Endodermal cell (in vitro differentiated cells): ENCODE measurements around the gene HMGCS2. TPM values are rescaled to one million over a fixed set of nuclear protein-coding genes. Genes with fewer than 3 reads are reported as not detected.

Source experiments
- DNase-seq: peaks from one replicate; pipeline ENCODE4 v3.0.0-alpha.2; 2017
- H3K27ac ChIP-seq: 2 replicates; pipeline ENCODE4 v1.5.1; 2013; ENCODE audit warnings: mild to moderate bottlenecking, low read depth, low read length, moderate library complexity
- H3K27me3 ChIP-seq: 2 replicates; pipeline ENCODE4 v1.6.1; 2013; ENCODE audit warnings: mild to moderate bottlenecking, low read length, moderate library complexity; ENCODE audit not compliant: insufficient read depth, control insufficient read depth, poor library complexity, severe bottlenecking
- H3K36me3 ChIP-seq: 2 replicates; pipeline ENCODE4 v1.7.0; 2013; ENCODE audit warnings: mild to moderate bottlenecking, low read length, moderate library complexity; ENCODE audit not compliant: control insufficient read depth, insufficient read depth
- H3K4me1 ChIP-seq: one replicate; pipeline ENCODE4 v1.7.0; 2013; ENCODE audit warnings: low read length; ENCODE audit not compliant: control insufficient read depth, insufficient read depth
- H3K4me3 ChIP-seq: 2 replicates; pipeline ENCODE4 v1.5.1; 2013; ENCODE audit warnings: mild to moderate bottlenecking, low read length, moderate library complexity
- H3K9ac ChIP-seq: 2 replicates; pipeline ENCODE4 v1.6.1; 2013; ENCODE audit warnings: mild to moderate bottlenecking, low read length, moderate library complexity; ENCODE audit not compliant: poor library complexity, severe bottlenecking; ENCODE audit errors: extremely low read depth
- H3K9me3 ChIP-seq: 2 replicates; pipeline ENCODE4 v1.6.1; 2013; ENCODE audit warnings: mild to moderate bottlenecking, low read length, moderate library complexity; ENCODE audit not compliant: control insufficient read depth
- H3K27ac Mint-ChIP-seq: 2 replicates; pipeline ENCODE4 v1.8.0; 2020; ENCODE audit warnings: mixed read lengths
- H3K27me3 Mint-ChIP-seq: 2 replicates; pipeline ENCODE4 v1.8.0; 2021; ENCODE audit warnings: mild to moderate bottlenecking, mixed read lengths; ENCODE audit not compliant: insufficient read depth
- H3K36me3 Mint-ChIP-seq: 2 replicates; pipeline ENCODE4 v1.8.0; 2020; ENCODE audit warnings: low read depth, mixed read lengths
- H3K4me1 Mint-ChIP-seq: 2 replicates; pipeline ENCODE4 v1.8.0; 2020; ENCODE audit warnings: mixed read lengths
- H3K4me3 Mint-ChIP-seq: 2 replicates; pipeline ENCODE4 v1.8.0; 2020; ENCODE audit warnings: mild to moderate bottlenecking, moderate library complexity, mixed read lengths
- H3K9me3 Mint-ChIP-seq: 2 replicates; pipeline ENCODE4 v1.8.0; 2020; ENCODE audit warnings: mild to moderate bottlenecking, mixed read lengths
- CTCF ChIP-seq: fragments of 200-600 bp; sonication (generic); conservative IDR thresholded peaks from 2 replicates; pipeline ENCODE4 v1.5.0; 2021; ENCODE audit warnings: antibody characterized with exemption, mild to moderate bottlenecking
- WGBS, 2 experiments: methylation state at CpG; one replicate each; pipeline versions ENCODE4 v1.1.5 to v1.1.7; 2013; ENCODE audit warnings: missing lambda C conversion rate in 2 of 2, mixed read lengths in 1 of 2; ENCODE audit not compliant: insufficient coverage in 1 of 2, insufficient read length in 1 of 2; 5-methylcytosine and 5-hydroxymethylcytosine counted together
- total RNA-seq, 2 donors: library from RNA; stranded (reverse); fragmentation: NEBNext Ultra II Directional in 1 of 2; extraction: Animal tissue kit (Norgen Biotek cat#: 25700) in 1 of 2; gene quantifications; 2 replicates in 1 of 2; 3 replicates in 1 of 2; pipeline ENCODE4 v1.2.1, GENCODE V29; 2021

The HMGCS2 gene
- total RNA-seq, 2 donors from 2014 or later: not detected

GRCh38 chr1:119805247-119805646 is 36.5 kb upstream of the HMGCS2 start:
- H3K4me3 Mint-ChIP-seq: no peak overlapping the region
- no peak for DNase-seq
- Histone ChIP-seq H3K27me3 (peaks cover 35% of the 10 kb centered on the region), H3K27ac (no peak overlapping the region), H3K9me3 (no peaks in the 10 kb centered on the region), H3K4me1 (no peaks in the 10 kb centered on the region), H3K36me3 (no peaks in the 10 kb centered on the region), H3K9ac (no peak overlapping the region), H3K4me3 (no peak overlapping the region)
- TF ChIP-seq CTCF: no peak
- peaks cover 16% of the 10 kb centered on the region for H3K27me3 Mint-ChIP-seq
- no peak overlapping the region for H3K27ac Mint-ChIP-seq
- H3K9me3 Mint-ChIP-seq: no peaks in the 10 kb centered on the region
- 94% methylated on average over 7 to 8 of the region's 8 CpGs for WGBS, 2 experiments
- H3K4me1 Mint-ChIP-seq: peaks cover 4% of the 10 kb centered on the region
- H3K36me3 Mint-ChIP-seq: no peaks in the 10 kb centered on the region

GRCh38 chr1:119799599-119800177 is 31.0 kb upstream of the HMGCS2 start:
- DNase-seq: no peak
- Mint-ChIP-seq H3K4me1 (peaks cover 11% of the 10 kb centered on the region), H3K9me3 (no peaks in the 10 kb centered on the region), H3K36me3 (no peaks in the 10 kb centered on the region), H3K27ac (no peak overlapping the region), H3K4me3 (no peak overlapping the region), H3K27me3 (peaks cover 2% of the 10 kb centered on the region)
- Histone ChIP-seq H3K27ac (no peak overlapping the region), H3K4me3 (no peak overlapping the region), H3K36me3 (no peaks in the 10 kb centered on the region), H3K9ac (no peak overlapping the region), H3K9me3 (no peaks in the 10 kb centered on the region), H3K4me1 (peaks cover 4% of the 10 kb centered on the region), H3K27me3 (peaks cover 4% of the 10 kb centered on the region)
- TF ChIP-seq CTCF: no peak
- WGBS, 2 experiments: 91 to 93% methylated on average over 13 to 15 of the region's 15 CpGs

GRCh38 chr1:119799003-119799402 is 30.3 kb upstream of the HMGCS2 start:
- H3K27me3 ChIP-seq: no peaks in the 10 kb centered on the region
- no peaks in the 10 kb centered on the region for H3K9me3 ChIP-seq
- 88% methylated on average over 4 of the region's 4 CpGs; no CpG with 5 or more reads in 1 of the 2 experiments for WGBS, 2 experiments
- no peak overlapping the region for H3K9ac ChIP-seq
- no peak overlapping the region for H3K4me3 Mint-ChIP-seq
- H3K27me3 Mint-ChIP-seq: peaks cover 2% of the 10 kb centered on the region
- no peak overlapping the region for H3K27ac ChIP-seq
- H3K36me3 ChIP-seq: no peaks in the 10 kb centered on the region
- H3K4me3 ChIP-seq: no peak overlapping the region
- peaks cover 4% of the 10 kb centered on the region for H3K4me1 ChIP-seq
- no peaks in the 10 kb centered on the region for H3K9me3 Mint-ChIP-seq
- DNase-seq: no peak
- H3K4me1 Mint-ChIP-seq: peaks cover 11% of the 10 kb centered on the region
- H3K27ac Mint-ChIP-seq: no peak overlapping the region
- no peak for TF ChIP-seq CTCF
- H3K36me3 Mint-ChIP-seq: no peaks in the 10 kb centered on the region
